ENCODE measurements around the gene SMOC1.

The SMOC1 gene

GRCh38 chr14:69982886-69983285 lies 103.7 kb downstream of the SMOC1 start:
- DNase-seq (ENCODE audit: low read depth), result no peak
- no peak for TF ChIP-seq CTCF (IDR thresholded peaks at IDR 0.05; ENCODE audit: low read depth, low read length, missing control alignments)
- H3K4me3 ChIP-seq (ENCODE audit: low read depth, low read length), result no peak overlapping the region

GRCh38 chr14:69983317-69983716 lies 104.1 kb downstream of the SMOC1 start:
- DNase-seq (ENCODE audit: low read depth), result no peak
- TF ChIP-seq CTCF (IDR thresholded peaks at IDR 0.05; ENCODE audit: low read depth, low read length, missing control alignments), result no peak
- H3K4me3 ChIP-seq (ENCODE audit: low read depth, low read length), result no peak overlapping the region

GRCh38 chr14:69985463-69985862 lies 106.2 kb downstream of the SMOC1 start:
- H3K4me3 ChIP-seq (ENCODE audit: low read depth, low read length), result no peak overlapping the region
- no peak for TF ChIP-seq CTCF (IDR thresholded peaks at IDR 0.05; ENCODE audit: low read depth, low read length, missing control alignments)
- no peak for DNase-seq (ENCODE audit: low read depth)

GRCh38 chr14:69986336-69986735 lies 107.1 kb downstream of the SMOC1 start:
- TF ChIP-seq CTCF (IDR thresholded peaks at IDR 0.05; ENCODE audit: low read depth, low read length, missing control alignments), result no peak
- no peak overlapping the region for H3K4me3 ChIP-seq (ENCODE audit: low read depth, low read length)
- no peak for DNase-seq (ENCODE audit: low read depth)

- no peak for DNase-seq (ENCODE audit: low read depth)
- H3K4me3 ChIP-seq (ENCODE audit: low read depth, low read length), result no peak overlapping the region
- TF ChIP-seq CTCF (IDR thresholded peaks at IDR 0.05; ENCODE audit: low read depth, low read length, missing control alignments), result no peak
Observed at GRCh38 chr14:69987406-69988121, 108.3 kb downstream of the SMOC1 start.

GRCh38 chr14:69988979-69989378 lies 109.8 kb downstream of the SMOC1 start:
- no peak overlapping the region for H3K4me3 ChIP-seq (ENCODE audit: low read depth, low read length)
- TF ChIP-seq CTCF (IDR thresholded peaks at IDR 0.05; ENCODE audit: low read depth, low read length, missing control alignments), result no peak
- no peak for DNase-seq (ENCODE audit: low read depth)

GRCh38 chr14:69989622-69990021 lies 110.4 kb downstream of the SMOC1 start:
- DNase-seq (ENCODE audit: low read depth), result no peak
- TF ChIP-seq CTCF (IDR thresholded peaks at IDR 0.05; ENCODE audit: low read depth, low read length, missing control alignments), result no peak
- no peak overlapping the region for H3K4me3 ChIP-seq (ENCODE audit: low read depth, low read length)

Measured in GM12864 (cell line).